ENCODE measurements around the gene CAND2. TPM values are rescaled to one million over a fixed set of nuclear protein-coding genes. Genes with fewer than 3 reads are reported as not detected.

Gene CAND2
- total RNA-seq, 4 donors from 2014 or later = 1.3 to 2.2 (median 1.5) TPM

- TF ChIP-seq, protein P1, sequence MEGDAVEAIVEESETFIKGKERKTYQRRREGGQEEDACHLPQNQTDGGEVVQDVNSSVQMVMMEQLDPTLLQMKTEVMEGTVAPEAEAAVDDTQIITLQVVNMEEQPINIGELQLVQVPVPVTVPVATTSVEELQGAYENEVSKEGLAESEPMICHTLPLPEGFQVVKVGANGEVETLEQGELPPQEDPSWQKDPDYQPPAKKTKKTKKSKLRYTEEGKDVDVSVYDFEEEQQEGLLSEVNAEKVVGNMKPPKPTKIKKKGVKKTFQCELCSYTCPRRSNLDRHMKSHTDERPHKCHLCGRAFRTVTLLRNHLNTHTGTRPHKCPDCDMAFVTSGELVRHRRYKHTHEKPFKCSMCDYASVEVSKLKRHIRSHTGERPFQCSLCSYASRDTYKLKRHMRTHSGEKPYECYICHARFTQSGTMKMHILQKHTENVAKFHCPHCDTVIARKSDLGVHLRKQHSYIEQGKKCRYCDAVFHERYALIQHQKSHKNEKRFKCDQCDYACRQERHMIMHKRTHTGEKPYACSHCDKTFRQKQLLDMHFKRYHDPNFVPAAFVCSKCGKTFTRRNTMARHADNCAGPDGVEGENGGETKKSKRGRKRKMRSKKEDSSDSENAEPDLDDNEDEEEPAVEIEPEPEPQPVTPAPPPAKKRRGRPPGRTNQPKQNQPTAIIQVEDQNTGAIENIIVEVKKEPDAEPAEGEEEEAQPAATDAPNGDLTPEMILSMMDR (IDR thresholded peaks at IDR 0.05; ENCODE audit: low read depth) = no peak
Observed at GRCh38 chr3:12829404-12829803, 32.9 kb downstream of the CAND2 start.

- TF ChIP-seq, protein P1 (IDR thresholded peaks at IDR 0.05; ENCODE audit: low read depth) = no peak
Observed at GRCh38 chr3:12829886-12830784, 33.7 kb downstream of the CAND2 start.

- TF ChIP-seq, protein P1 (IDR thresholded peaks at IDR 0.05; ENCODE audit: low read depth) = no peak
Observed at GRCh38 chr3:12830785-12831156, 34.3 kb downstream of the CAND2 start.

DNA sequence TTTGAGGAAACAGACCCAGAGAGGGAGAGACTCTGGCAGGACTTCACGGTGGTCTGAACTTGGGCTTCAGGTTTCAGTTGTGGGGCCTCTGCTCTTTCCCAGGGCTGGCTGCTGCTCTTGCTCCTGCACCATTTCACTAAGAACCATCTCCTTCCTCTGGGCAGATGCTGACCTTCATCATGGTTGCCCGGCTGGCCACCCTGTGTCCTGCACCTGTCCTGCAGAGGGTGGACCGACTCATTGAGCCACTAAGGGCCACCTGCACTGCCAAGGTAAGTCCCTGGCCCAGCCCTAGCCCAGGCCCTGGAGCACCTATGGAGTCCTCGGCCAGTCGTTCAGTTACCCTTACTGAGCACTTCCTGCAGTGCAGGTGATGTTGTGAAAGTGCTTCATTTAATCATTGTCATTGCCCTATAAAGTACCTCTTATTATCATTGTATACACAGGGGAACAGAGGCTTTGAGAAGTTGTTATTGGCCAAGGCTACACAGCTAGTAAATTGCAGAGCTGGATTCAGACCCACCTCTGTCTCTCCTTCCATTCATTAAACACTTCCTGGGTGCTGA lies 34.9 kb downstream of the CAND2 start:
- TF ChIP-seq, protein P1 (IDR thresholded peaks at IDR 0.05; ENCODE audit: low read depth) = no peak

DNA sequence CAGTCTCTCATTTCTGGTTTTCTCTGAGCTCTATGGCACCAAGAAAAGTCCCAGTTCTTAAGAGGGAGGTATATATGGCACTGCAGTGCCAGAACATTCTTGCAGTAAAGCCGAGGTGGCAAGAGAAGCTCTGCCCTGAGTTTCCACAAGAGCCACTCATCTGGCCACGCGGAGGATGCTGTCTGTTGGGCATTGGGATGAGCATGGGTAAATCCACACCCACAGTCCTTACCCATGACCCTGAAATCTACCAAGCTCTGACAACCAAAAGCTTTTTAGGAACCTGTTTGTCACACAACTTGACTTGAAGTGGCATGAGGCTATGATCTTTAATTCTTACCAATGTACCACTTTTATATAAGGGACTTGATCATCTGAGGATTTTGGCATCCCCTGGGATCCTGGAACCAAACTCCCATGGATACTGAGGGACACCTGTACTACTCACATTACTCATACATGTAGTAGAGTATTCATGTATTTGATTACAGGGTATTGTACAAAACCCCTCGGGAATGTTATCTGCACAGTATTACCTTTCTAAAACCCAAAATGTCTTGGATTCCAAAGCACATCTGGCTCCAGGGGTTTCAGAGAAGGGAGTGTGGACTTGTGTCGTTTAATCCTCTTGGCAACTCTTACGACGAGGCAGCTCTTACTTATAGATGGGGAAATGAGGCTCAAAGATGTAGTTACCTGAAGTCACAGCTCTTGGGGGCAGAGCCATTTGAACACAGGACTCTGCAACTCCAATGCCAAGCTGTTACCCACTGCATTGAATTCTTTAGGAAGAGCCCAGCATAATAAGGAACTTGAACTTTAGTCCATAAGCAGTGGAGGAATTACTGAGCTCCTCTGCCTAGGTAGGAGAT lies 36.1 kb downstream of the CAND2 start:
- TF ChIP-seq, protein P1 (IDR thresholded peaks at IDR 0.05; ENCODE audit: low read depth) = no peak

- TF ChIP-seq, protein P1 (IDR thresholded peaks at IDR 0.05; ENCODE audit: low read depth) = no peak
Observed at GRCh38 chr3:12833222-12834161, 37.0 kb downstream of the CAND2 start.
